Cardiac fibroblast (primary cell): ENCODE measurements around the gene LIPG.

Source experiments
- DNase-seq, 2 donors: peaks; one replicate each; pipeline versions ENCODE4 v3.0.0 to v3.0.0-alpha.2; 2010; ENCODE audit warnings: low read depth in 2 of 2
- H3K4me3 ChIP-seq, 2 donors: replicated peaks in 1 of 2; 1 replicate in 1 of 2; 2 replicates in 1 of 2; pipeline ENCODE4 v1.5.1; 2011; ENCODE audit warnings: low read depth in 2 of 2, low read length in 2 of 2, mild to moderate bottlenecking in 2 of 2, moderate library complexity in 1 of 2
- TF ChIP-seq, protein P1 (sequence below): IDR thresholded peaks from one replicate; pipeline ENCODE4 v1.5.1; 2011; ENCODE audit warnings: low read depth, mild to moderate bottlenecking, low read length, inconsistent platforms

LIPG gene

DNA sequence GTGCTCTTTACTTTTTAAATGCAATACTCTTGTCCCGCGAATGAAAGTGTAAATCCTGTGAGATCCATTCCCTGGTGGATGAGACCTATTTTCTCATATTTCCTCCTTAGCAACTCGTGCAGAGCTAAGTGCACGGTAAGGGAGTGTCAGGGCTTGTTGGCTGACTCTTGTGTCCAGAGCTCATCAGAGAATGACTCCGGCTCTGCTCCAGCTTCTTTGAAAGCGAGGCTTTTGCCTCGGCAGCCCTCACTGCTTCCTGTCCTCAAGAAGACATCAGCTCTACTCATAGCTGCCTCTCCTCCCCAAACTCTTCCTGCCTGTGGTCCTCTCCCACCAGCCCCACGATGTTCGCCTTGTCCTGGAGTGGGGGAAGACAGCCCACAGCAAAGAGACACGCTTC is 70.7 kb downstream of the LIPG start:
- TF ChIP-seq, protein P1, sequence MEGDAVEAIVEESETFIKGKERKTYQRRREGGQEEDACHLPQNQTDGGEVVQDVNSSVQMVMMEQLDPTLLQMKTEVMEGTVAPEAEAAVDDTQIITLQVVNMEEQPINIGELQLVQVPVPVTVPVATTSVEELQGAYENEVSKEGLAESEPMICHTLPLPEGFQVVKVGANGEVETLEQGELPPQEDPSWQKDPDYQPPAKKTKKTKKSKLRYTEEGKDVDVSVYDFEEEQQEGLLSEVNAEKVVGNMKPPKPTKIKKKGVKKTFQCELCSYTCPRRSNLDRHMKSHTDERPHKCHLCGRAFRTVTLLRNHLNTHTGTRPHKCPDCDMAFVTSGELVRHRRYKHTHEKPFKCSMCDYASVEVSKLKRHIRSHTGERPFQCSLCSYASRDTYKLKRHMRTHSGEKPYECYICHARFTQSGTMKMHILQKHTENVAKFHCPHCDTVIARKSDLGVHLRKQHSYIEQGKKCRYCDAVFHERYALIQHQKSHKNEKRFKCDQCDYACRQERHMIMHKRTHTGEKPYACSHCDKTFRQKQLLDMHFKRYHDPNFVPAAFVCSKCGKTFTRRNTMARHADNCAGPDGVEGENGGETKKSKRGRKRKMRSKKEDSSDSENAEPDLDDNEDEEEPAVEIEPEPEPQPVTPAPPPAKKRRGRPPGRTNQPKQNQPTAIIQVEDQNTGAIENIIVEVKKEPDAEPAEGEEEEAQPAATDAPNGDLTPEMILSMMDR = no peak
- no peak overlapping the region for H3K4me3 ChIP-seq
- DNase-seq = peak in 1 of 2 donors; percentile 15

DNA sequence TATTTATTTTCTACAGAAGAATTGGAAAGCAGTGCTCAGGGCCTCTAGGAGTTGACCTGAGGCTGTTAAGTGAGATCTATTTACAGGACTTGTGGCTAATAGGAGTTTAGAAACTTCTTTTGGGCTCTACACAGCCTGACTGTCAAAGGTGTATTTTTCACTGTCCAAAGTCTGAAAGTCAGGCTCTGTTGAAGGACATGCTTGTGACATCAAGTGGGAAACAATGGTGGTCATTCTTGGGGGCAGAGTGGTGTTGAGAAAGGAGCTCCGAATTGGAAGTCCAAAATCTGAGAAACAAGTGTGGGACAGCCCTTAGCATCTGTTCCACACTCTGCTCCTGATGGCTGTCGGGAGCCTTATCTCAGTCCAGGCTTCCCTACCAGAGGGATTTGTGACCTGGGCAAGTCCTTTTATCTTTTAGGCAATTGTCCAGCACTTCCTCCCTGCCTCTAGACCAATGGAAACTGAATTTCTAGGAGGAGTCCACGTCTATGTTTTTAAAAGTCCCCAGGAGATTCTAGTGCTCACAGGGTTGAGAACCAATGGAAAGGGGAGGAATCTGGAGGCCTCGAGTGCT is 76.4 kb downstream of the LIPG start:
- no peak overlapping the region for H3K4me3 ChIP-seq
- no peak for DNase-seq
- TF ChIP-seq, protein P1 = no peak

DNA sequence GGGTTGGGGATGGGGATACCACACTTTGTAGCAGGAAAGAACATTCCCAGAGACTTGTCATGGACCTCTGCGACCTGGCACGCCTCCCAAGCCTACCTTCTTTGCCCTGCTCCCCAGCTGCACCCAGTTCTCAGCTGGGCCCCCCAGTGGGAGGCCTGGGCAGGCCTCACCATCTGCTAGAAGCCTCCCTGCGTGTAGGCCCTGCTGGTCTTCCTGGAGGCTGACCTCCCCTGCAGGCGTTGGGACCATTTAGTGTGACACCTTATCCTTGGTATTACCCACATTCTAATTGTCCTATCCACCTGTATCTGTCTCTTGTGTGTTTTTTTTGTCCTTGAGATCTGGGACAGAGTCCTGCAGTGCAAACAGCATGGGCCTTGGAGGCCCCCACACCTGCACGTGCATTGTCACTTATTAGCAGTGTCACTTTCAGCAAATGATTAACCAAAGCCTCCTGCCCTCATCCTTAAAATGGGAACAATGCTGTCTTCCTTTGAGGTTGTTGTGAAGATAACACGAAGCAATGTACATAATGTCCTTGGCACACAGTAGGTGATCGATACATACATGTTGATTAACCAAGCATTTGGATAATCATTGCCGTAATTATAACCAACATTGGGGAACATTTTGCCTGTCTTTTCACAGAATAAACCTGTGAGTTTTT is 77.2 kb downstream of the LIPG start:
- DNase-seq = no peak
- TF ChIP-seq, protein P1 = no peak
- no peak overlapping the region for H3K4me3 ChIP-seq

DNA sequence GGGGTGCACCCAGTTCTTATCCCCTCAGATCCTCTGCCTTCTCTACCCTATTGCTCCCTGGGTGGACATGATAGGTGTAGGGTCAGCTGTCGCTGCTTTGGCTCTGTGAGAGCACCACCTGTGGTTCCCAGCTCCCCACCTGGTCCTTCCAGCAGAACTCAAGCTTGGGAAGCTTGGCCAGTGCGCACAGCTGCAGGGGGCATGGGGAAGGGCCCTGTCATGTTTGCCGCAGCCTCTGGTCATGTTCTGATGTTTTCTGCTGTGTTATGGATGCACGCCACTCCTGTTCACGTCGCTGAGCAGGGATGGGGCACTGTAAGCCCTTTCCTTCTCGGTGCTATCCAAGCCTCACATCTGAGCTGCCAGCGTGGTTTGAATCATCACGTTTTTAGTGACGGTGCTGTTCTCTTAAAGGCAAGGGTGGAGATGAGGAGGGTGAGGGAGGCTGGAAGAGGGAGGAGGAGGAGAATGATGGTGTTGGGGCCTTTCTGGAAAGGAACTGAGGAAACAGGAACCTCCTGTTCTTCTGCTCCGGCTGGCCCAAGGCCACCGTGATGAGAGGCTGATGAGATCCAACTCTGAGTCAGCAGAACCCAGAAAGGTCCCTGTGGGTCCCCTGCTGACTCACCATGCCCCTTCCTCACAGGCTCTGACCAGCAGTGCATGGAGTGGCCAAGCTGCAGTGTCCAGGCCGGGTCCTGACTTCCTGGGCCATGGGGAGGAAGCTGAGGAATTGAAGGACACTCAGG is 78.0 kb downstream of the LIPG start:
- TF ChIP-seq, protein P1 = no peak
- DNase-seq = peak; percentile 62 to 67
- H3K4me3 ChIP-seq = no peak overlapping the region

DNA sequence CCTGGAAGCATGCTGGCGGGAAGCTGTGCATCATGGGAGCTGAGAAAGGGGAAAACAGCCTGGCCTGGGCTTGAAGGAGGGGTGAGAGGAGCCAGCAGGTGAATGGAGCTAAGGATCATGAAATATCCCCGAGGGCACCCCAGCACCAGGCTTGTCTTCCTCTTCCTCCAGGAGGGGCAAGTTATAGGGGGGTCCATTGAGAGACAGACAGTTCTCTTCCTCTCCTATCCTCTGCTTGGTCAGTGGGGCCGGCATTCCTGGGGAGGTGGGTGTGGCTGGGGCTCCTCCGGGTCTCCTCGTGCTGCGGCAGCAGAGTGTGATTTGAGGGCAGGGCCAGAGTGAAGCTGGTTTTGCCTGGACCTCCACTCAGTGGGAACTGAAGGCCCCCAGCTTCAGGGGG is 78.9 kb downstream of the LIPG start:
- no peak overlapping the region for H3K4me3 ChIP-seq
- DNase-seq = no peak
- TF ChIP-seq, protein P1 = no peak

DNA sequence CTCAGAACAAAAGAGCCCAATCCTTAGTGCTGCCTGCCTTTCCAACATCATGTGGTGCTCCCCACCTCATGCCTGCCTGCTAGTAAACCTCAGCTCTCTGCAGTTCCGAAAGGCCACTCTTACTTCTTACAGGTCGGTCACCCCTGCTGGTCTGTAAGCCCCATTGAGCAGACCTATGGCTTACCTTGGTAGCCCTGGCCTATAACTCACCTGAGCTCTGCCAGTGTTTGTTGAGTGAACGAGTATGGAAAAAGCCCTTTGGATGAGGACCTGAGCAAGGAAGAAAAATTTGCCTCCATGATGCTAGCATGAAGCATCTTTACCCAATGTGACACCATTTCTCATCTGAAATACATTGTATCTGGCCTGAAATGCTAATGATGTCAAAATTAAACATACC is 83.3 kb downstream of the LIPG start:
- DNase-seq = no peak
- TF ChIP-seq, protein P1 = no peak
- H3K4me3 ChIP-seq = no peak overlapping the region
